Smooth muscle cell (in vitro differentiated cells): ENCODE results near the gene MRC1. TPM values are rescaled to one million over a fixed set of nuclear protein-coding genes. Genes with fewer than 3 reads are reported as not detected.

Source experiments
- DNase-seq: peaks from one replicate; lab custom pipeline; 2025; ENCODE audit not compliant: unreplicated experiment; lab: John Stamatoyannopoulos, UW
- H2AFZ ChIP-seq: fragments of 200-600 bp; sonication (generic); 2 replicates; pipeline ENCODE4 v1.6.0; 2016; ENCODE audit warnings: antibody characterized with exemption, low read depth, mild to moderate bottlenecking
- H3F3A ChIP-seq: fragments of 200-600 bp; sonication (generic); 2 replicates; pipeline ENCODE4 v1.6.0; 2017; ENCODE audit warnings: antibody characterized with exemption, low read depth
- H3K27ac ChIP-seq: fragments of 200-600 bp; sonication (generic); 2 replicates; pipeline ENCODE4 v1.5.1; 2016; ENCODE audit warnings: low read depth, mild to moderate bottlenecking
- H3K27me3 ChIP-seq: fragments of 200-600 bp; sonication (generic); 2 replicates; pipeline ENCODE4 v1.6.1; 2016; ENCODE audit warnings: low read depth, mild to moderate bottlenecking
- H3K36me3 ChIP-seq: fragments of 200-600 bp; sonication (generic); 2 replicates; pipeline ENCODE4 v1.5.1; 2016; ENCODE audit warnings: low read depth
- H3K4me1 ChIP-seq: fragments of 200-600 bp; sonication (generic); 2 replicates; pipeline ENCODE4 v1.5.1; 2016; ENCODE audit warnings: low read depth
- H3K4me2 ChIP-seq: fragments of 200-600 bp; sonication (generic); 2 replicates; pipeline ENCODE4 v1.6.0; 2016; ENCODE audit warnings: mild to moderate bottlenecking
- H3K4me3 ChIP-seq: fragments of 200-600 bp; sonication (generic); 2 replicates; pipeline ENCODE4 v1.5.1; 2016; ENCODE audit warnings: mild to moderate bottlenecking
- H3K79me2 ChIP-seq: fragments of 200-600 bp; sonication (generic); 2 replicates; pipeline ENCODE4 v1.6.0; 2016; ENCODE audit warnings: low read depth, mild to moderate bottlenecking
- H3K9ac ChIP-seq: fragments of 200-600 bp; sonication (generic); 2 replicates; pipeline ENCODE4 v1.6.0; 2016; ENCODE audit warnings: low read depth
- H3K9me3 ChIP-seq: fragments of 200-600 bp; sonication (generic); replicated peaks from 2 replicates; pipeline ENCODE4 v1.5.1; 2016; ENCODE audit warnings: low read depth
- H4K20me1 ChIP-seq: fragments of 200-600 bp; sonication (generic); 2 replicates; pipeline ENCODE4 v1.6.0; 2016; ENCODE audit warnings: low read depth
- WGBS: methylation state at CpG from one replicate; pipeline ENCODE4 v1.1.7; 2016; ENCODE audit warnings: low lambda C conversion rate; 5-methylcytosine and 5-hydroxymethylcytosine counted together
- polyA plus RNA-seq: library from polyadenylated mRNA; unstranded; fragments of >200 nt; fragmentation: Nextera tagmentation; extraction: Ambion mirVana; gene quantifications from 2 replicates; pipeline ENCODE4 v1.2.1, GENCODE V29; 2016
- total RNA-seq: library from RNA; depleted of rRNA; stranded (reverse); fragments of >200 nt; gene quantifications from 2 replicates; pipeline ENCODE4 v1.2.3, GENCODE V29; 2014
- TF ChIP-seq, protein P1 (sequence below): fragments of 200-600 bp; sonication (generic); IDR thresholded peaks from 2 replicates; pipeline ENCODE4 v1.5.1; 2017; ENCODE audit warnings: borderline replicate concordance, mild to moderate bottlenecking, antibody characterized with exemption; ENCODE audit not compliant: insufficient read depth, poor library complexity, severe bottlenecking

The MRC1 gene
- total and polyA plus RNA-seq, 2 experiments from 2014 or later: not detected

GRCh38 chr10:17841050-17841449 lies 31.9 kb downstream of the MRC1 start:
- WGBS: 88% methylated on average over 1 of the region's 1 CpG
- Histone ChIP-seq H3F3A (peaks cover 2% of the 10 kb centered on the region), H3K4me3 (no peak overlapping the region), H4K20me1 (no peaks in the 10 kb centered on the region), H3K36me3 (no peaks in the 10 kb centered on the region), H3K9me3 (no peaks in the 10 kb centered on the region), H3K79me2 (no peaks in the 10 kb centered on the region), H3K4me2 (no peak overlapping the region), H3K27me3 (no peaks in the 10 kb centered on the region), H3K4me1 (peaks cover 10% of the 10 kb centered on the region), H3K9ac (no peak overlapping the region), H3K27ac (no peak overlapping the region), H2AFZ (no peak overlapping the region)
- DNase-seq: no peak
- TF ChIP-seq, protein P1, sequence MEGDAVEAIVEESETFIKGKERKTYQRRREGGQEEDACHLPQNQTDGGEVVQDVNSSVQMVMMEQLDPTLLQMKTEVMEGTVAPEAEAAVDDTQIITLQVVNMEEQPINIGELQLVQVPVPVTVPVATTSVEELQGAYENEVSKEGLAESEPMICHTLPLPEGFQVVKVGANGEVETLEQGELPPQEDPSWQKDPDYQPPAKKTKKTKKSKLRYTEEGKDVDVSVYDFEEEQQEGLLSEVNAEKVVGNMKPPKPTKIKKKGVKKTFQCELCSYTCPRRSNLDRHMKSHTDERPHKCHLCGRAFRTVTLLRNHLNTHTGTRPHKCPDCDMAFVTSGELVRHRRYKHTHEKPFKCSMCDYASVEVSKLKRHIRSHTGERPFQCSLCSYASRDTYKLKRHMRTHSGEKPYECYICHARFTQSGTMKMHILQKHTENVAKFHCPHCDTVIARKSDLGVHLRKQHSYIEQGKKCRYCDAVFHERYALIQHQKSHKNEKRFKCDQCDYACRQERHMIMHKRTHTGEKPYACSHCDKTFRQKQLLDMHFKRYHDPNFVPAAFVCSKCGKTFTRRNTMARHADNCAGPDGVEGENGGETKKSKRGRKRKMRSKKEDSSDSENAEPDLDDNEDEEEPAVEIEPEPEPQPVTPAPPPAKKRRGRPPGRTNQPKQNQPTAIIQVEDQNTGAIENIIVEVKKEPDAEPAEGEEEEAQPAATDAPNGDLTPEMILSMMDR: no peak

DNA sequence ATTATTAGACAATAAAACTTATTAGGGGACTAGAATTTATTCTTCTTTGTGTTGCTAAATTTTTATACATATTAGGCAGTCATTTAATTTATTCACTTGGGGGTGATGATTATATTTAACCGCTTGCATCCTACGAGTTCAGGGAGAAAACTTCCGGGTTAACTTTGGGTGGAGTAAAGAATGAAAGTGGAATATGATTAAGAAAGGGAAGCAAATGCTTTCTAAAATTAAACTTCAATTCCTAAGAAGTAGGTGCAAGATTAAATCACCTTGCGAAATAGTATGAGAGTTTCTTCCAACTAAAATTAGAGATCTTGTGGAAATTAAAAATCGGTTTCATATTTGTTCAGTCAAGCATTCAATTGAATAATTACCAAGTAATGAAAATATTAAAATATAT lies 33.5 kb downstream of the MRC1 start:
- H3K9me3 ChIP-seq: no peaks in the 10 kb centered on the region
- H3K27ac ChIP-seq: no peak overlapping the region
- TF ChIP-seq, protein P1: no peak
- H3K9ac ChIP-seq: no peak overlapping the region
- H3K4me3 ChIP-seq: no peak overlapping the region
- WGBS: 93% methylated on average over 5 of the region's 5 CpGs
- DNase-seq: no peak
- H3K4me2 ChIP-seq: no peak overlapping the region
- H2AFZ ChIP-seq: no peak overlapping the region
- no peaks in the 10 kb centered on the region for H3K27me3 ChIP-seq
- H4K20me1 ChIP-seq: no peaks in the 10 kb centered on the region
- H3K4me1 ChIP-seq: no peaks in the 10 kb centered on the region
- no peaks in the 10 kb centered on the region for H3K36me3 ChIP-seq
- no peaks in the 10 kb centered on the region for H3F3A ChIP-seq
- no peaks in the 10 kb centered on the region for H3K79me2 ChIP-seq

DNA sequence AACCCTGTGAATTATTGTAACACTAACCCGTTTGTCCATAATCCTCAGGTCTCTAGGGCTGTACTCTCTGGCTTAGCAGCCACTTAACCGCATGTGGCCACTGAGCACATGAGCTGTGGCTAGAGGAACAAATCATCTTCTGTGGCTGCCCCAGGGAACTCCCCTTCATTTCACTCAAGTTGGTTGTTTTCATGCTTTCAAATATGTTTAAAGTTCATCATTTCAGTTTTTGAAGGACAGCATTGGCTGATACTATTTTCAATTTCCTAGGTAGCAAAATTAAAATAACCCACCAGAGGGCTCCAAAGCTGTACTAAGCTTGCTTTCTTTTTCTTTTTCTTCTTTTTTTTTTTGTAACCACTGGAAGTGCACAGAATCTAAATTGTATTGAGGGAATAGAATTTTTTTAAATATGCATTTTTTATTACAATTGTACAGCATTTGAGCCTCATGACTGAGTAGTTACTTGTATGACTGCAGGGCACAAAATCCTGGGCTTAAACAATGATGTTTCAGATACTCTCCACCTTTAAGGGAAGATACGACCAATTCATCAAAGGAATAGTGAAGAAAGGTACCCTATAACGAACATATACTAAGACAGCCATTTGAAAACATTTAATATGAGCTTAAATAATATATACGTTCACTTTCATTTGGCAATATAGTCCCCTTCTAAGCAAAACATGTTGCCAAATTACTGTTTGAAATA lies 38.6 kb downstream of the MRC1 start:
- Histone ChIP-seq H3K4me3 (no peak overlapping the region), H4K20me1 (no peaks in the 10 kb centered on the region), H3K27ac (no peak overlapping the region), H3K4me2 (no peak overlapping the region), H3K4me1 (no peaks in the 10 kb centered on the region), H3K9ac (no peak overlapping the region), H3K79me2 (no peaks in the 10 kb centered on the region), H3F3A (no peaks in the 10 kb centered on the region), H3K27me3 (no peaks in the 10 kb centered on the region), H2AFZ (no peak overlapping the region), H3K36me3 (no peaks in the 10 kb centered on the region), H3K9me3 (no peaks in the 10 kb centered on the region)
- TF ChIP-seq, protein P1: peak; percentile 47
- WGBS: 59% methylated on average over 5 of the region's 5 CpGs
- no peak for DNase-seq

DNA sequence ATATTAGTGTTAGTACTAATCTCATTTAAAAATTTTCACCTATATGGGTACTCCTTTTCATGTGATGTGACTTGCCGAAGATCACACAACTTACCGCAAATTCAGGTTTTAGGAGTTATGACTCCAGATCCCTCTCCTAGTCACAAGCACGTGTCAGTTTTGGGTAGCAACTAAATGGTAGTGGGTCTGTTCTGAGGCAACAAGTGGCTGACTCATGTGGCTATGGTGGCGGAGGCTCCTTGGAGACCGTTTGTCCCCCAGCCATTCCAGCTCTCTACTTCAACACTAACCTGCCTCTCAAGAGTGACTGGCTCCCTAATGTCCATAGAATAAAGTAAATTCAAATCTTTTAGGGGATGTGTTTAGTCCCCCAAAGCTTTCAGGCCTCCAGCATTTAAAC lies 39.5 kb downstream of the MRC1 start:
- TF ChIP-seq, protein P1: no peak
- H3K4me3 ChIP-seq: no peak overlapping the region
- no peaks in the 10 kb centered on the region for H3F3A ChIP-seq
- no peaks in the 10 kb centered on the region for H3K27me3 ChIP-seq
- no peaks in the 10 kb centered on the region for H3K4me1 ChIP-seq
- no peak for DNase-seq
- H2AFZ ChIP-seq: no peak overlapping the region
- H3K4me2 ChIP-seq: no peak overlapping the region
- H4K20me1 ChIP-seq: no peaks in the 10 kb centered on the region
- no peaks in the 10 kb centered on the region for H3K79me2 ChIP-seq
- no peak overlapping the region for H3K27ac ChIP-seq
- no peaks in the 10 kb centered on the region for H3K9me3 ChIP-seq
- no peak overlapping the region for H3K9ac ChIP-seq
- 87% methylated on average over 5 of the region's 5 CpGs for WGBS
- H3K36me3 ChIP-seq: no peaks in the 10 kb centered on the region
